Upper lobe of right lung (tissue), 1 donor: ENCODE measurements around the gene LHX2. TPM values are rescaled to one million over a fixed set of nuclear protein-coding genes. Genes with fewer than 3 reads are reported as not detected.
A peak's percentile ranks its signal among the peaks of the same experiment; 100 is the strongest.

ENCODE experiments used
- ATAC-seq: fragments of 200-7000 bp; cut with Tn5 transposase; one replicate; pipeline ENCODE4 v1.9.1; 2020; ENCODE audit warnings: mild to moderate bottlenecking, moderate library complexity
- DNase-seq: peaks from one replicate; pipeline ENCODE4 v3.0.0-alpha.2; 2020
- H3K27ac ChIP-seq: fragments of 200-600 bp; one replicate; pipeline ENCODE4 v1.8.0; 2022
- H3K27me3 ChIP-seq: fragments of 200-600 bp; one replicate; pipeline ENCODE4 v1.8.0; 2022; ENCODE audit warnings: mild to moderate bottlenecking
- H3K36me3 ChIP-seq: fragments of 200-600 bp; one replicate; pipeline ENCODE4 v1.8.0; 2022
- H3K4me1 ChIP-seq: fragments of 200-600 bp; one replicate; pipeline ENCODE4 v1.8.0; 2022
- H3K4me3 ChIP-seq: fragments of 200-600 bp; one replicate; pipeline ENCODE4 v1.8.0; 2022; ENCODE audit warnings: mild to moderate bottlenecking
- H3K9me3 ChIP-seq: fragments of 200-600 bp; one replicate; pipeline ENCODE4 v1.8.0; 2022
- intact Hi-C: fragments of 100-400 bp; cut with DNase I; formaldehyde crosslinking; loops from one replicate; pipeline ENCODE4 v1.11.0; 2022
- total RNA-seq: library from RNA; stranded (reverse); fragmentation: NEBNext Ultra II Directional; extraction: Animal tissue kit (Norgen Biotek cat#: 25700); gene quantifications from one replicate; pipeline ENCODE4 v1.2.1, GENCODE V29; 2021
- TF ChIP-seq, protein P1 (sequence below): fragments of 200-600 bp; IDR thresholded peaks from one replicate; pipeline ENCODE4 v1.8.0; 2022; ENCODE audit warnings: antibody characterized with exemption
- donor health status: DM: no; HTN: yes; CAD: no; lungs with severe emphysema.

LHX2 gene
- total RNA-seq, 1 donor from 2014 or later: not detected

DNA sequence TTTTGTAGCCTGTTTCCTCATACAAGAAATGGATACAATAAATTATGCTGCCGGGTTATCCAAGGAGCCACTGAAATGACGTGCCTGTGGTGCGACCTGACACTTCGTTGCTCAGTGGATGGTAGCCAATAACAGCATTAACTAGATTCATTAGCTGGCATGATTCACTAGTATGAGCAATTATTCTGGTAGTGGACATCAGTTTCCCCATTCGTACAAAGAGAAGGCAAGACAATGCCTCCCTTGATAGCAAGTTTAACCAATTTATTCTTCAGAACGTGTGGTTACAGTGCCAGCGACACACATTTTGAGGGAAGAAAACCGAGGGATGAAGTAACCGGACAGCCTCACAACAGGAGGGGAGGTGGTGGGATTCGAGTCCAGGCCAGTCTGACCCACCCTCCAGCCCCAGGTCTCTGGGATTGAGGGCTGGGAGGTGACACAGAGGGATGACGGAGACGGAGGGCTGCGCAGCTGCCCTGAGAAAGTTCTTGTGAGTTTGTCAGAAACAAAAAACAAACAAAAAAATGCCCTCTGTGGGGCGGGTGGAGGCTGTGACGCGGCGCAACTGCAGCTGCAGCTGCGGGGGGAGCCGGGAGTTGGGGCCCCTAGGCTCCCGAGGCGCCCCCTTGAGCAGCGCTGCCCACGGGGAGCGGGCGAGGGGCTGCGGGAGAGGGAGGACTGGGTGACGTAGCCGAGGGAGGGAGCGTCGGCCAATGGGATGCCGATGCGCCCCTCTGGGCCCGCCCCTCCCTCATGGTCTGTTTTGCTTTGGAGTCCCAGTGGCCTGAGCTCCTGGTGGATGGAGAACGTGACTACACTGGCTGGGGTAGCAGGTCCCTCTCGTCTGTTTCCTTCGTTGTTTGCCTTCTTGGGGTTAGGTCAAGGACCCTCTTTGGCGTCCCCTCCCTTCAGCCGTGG lies 10.9 kb downstream of the LHX2 start:
- peaks cover 93% of the 10 kb centered on the region for H3K27me3 ChIP-seq
- no peaks in the 10 kb centered on the region for H3K9me3 ChIP-seq
- H3K4me3 ChIP-seq: no peak overlapping the region
- H3K4me1 ChIP-seq: peaks cover 7% of the 10 kb centered on the region
- H3K36me3 ChIP-seq: no peaks in the 10 kb centered on the region
- no peak overlapping the region for H3K27ac ChIP-seq
- TF ChIP-seq, protein P1, sequence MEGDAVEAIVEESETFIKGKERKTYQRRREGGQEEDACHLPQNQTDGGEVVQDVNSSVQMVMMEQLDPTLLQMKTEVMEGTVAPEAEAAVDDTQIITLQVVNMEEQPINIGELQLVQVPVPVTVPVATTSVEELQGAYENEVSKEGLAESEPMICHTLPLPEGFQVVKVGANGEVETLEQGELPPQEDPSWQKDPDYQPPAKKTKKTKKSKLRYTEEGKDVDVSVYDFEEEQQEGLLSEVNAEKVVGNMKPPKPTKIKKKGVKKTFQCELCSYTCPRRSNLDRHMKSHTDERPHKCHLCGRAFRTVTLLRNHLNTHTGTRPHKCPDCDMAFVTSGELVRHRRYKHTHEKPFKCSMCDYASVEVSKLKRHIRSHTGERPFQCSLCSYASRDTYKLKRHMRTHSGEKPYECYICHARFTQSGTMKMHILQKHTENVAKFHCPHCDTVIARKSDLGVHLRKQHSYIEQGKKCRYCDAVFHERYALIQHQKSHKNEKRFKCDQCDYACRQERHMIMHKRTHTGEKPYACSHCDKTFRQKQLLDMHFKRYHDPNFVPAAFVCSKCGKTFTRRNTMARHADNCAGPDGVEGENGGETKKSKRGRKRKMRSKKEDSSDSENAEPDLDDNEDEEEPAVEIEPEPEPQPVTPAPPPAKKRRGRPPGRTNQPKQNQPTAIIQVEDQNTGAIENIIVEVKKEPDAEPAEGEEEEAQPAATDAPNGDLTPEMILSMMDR: no peak
- DNase-seq: no peak
- intact Hi-C loops: no loop called here
- no peak for ATAC-seq

DNA sequence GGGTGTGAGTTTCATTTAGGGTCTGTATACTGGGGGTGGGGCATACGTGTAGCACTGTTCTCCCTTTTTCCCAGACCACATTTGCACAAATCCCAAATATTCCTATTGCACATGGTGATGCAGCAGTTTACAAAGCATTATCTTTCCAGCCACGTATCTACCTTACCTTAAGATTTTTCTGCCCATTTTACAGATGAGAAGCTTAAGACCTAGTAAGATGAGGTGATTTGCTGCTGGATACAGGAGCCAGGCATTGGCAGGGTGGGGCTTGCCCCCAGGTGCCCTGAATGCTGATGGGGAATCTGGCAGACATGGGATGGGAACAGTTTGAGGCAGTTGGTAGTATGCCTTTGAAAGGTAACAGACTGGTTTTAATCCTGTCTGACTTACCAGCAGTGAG lies 12.5 kb downstream of the LHX2 start:
- intact Hi-C loops: no loop called here

DNA sequence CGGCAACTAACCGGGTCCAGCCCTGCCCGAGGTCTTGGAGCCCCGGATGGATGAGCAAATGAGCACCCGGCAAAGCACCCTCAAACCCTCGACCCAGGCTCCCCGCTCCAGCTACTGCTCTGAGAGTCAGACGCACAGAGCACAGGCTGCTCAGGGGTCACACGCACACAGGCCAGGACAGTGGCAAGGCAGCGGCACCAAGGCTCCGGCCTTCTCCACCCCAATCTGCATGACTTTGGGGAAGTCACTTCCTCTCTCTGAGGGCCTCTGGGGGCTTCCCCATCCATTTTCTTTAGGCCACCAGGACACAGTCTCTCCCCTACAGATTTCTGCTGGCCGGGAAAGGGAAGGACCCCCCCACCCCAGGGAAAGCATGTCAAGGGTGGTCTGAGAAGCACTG lies 18.0 kb downstream of the LHX2 start:
- Histone ChIP-seq H3K27me3 (peaks cover 75% of the 10 kb centered on the region), H3K4me3 (no peak overlapping the region), H3K9me3 (no peaks in the 10 kb centered on the region), H3K36me3 (no peaks in the 10 kb centered on the region), H3K4me1 (no peaks in the 10 kb centered on the region), H3K27ac (no peak overlapping the region)
- intact Hi-C loops: no loop called here
- DNase-seq (peak; percentile 27), ATAC-seq (no peak)
- TF ChIP-seq, protein P1: no peak

More for the DNA sequence above, 12.5 kb downstream of the LHX2 start:
- H3K4me1 ChIP-seq: no peaks in the 10 kb centered on the region
- H3K4me3 ChIP-seq: no peak overlapping the region
- DNase-seq (no peak), ATAC-seq (no peak)
- no peaks in the 10 kb centered on the region for H3K36me3 ChIP-seq
- H3K9me3 ChIP-seq: no peaks in the 10 kb centered on the region
- no peak overlapping the region for H3K27ac ChIP-seq
- H3K27me3 ChIP-seq: peaks cover 84% of the 10 kb centered on the region
- TF ChIP-seq, protein P1: no peak

DNA sequence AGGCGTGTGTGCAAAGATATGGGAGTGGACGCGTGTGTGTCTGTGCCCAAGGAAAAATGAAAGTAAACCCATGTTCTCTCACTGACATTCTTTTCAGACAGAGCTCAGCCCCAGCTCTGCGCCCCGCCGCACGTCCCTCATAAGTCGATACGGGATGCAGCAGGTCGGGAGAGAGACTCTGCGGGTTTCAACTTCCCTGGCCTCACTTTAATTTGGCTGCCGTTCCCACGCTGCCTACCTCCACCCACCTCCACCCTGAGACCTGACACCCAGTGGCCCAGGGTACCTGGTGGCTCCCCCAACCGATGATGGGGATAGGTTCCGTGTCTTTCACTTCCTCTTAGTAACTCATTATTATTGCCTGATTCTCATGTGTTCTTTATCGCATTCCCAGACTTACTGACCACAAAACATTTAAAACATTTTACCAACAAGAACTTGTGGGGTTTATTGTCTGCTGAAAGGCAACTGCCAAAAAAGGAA lies 19.4 kb downstream of the LHX2 start:
- DNase-seq: no peak
- H3K9me3 ChIP-seq: no peaks in the 10 kb centered on the region
- no peak for ATAC-seq
- intact Hi-C loops: no loop called here
- TF ChIP-seq, protein P1: no peak
- H3K4me1 ChIP-seq: no peaks in the 10 kb centered on the region
- H3K27ac ChIP-seq: no peak overlapping the region
- H3K36me3 ChIP-seq: no peaks in the 10 kb centered on the region
- no peak overlapping the region for H3K4me3 ChIP-seq
- H3K27me3 ChIP-seq: peaks cover 68% of the 10 kb centered on the region

DNA sequence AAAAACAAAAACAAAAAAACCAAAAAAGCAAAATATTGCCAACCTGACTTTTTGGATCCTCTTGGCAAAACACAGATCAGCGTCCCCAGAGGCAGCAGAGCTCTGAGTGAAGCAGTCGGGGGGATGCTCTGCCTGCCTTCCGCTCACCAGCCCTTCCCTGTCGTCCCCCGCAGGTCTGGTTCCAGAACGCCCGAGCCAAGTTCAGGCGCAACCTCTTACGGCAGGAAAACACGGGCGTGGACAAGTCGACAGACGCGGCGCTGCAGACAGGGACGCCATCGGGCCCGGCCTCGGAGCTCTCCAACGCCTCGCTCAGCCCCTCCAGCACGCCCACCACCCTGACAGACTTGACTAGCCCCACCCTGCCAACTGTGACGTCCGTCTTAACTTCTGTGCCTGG lies 20.7 kb downstream of the LHX2 start:
- intact Hi-C loops: no loop called here
- Histone ChIP-seq H3K4me1 (no peaks in the 10 kb centered on the region), H3K27ac (no peak overlapping the region), H3K4me3 (no peak overlapping the region), H3K27me3 (peaks cover 72% of the 10 kb centered on the region), H3K36me3 (no peaks in the 10 kb centered on the region), H3K9me3 (no peaks in the 10 kb centered on the region)
- ATAC-seq (no peak), DNase-seq (no peak)
- TF ChIP-seq, protein P1: no peak
